ENCODE measurements around the gene RERE. TPM values are rescaled to one million over a fixed set of nuclear protein-coding genes. Genes with fewer than 3 reads are reported as not detected.
A peak's percentile ranks its signal among the peaks of the same experiment; 100 is the strongest.
"Not testable (repeated sequence)": the region's sequence is repeated elsewhere in the genome, so short reads cannot be mapped to it uniquely, and the experiment has no call there.

Gene RERE
- total RNA-seq, 1 donor, result 27.0 TPM

- TF ChIP-seq, protein P1, sequence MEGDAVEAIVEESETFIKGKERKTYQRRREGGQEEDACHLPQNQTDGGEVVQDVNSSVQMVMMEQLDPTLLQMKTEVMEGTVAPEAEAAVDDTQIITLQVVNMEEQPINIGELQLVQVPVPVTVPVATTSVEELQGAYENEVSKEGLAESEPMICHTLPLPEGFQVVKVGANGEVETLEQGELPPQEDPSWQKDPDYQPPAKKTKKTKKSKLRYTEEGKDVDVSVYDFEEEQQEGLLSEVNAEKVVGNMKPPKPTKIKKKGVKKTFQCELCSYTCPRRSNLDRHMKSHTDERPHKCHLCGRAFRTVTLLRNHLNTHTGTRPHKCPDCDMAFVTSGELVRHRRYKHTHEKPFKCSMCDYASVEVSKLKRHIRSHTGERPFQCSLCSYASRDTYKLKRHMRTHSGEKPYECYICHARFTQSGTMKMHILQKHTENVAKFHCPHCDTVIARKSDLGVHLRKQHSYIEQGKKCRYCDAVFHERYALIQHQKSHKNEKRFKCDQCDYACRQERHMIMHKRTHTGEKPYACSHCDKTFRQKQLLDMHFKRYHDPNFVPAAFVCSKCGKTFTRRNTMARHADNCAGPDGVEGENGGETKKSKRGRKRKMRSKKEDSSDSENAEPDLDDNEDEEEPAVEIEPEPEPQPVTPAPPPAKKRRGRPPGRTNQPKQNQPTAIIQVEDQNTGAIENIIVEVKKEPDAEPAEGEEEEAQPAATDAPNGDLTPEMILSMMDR (IDR thresholded peaks at IDR 0.05; ENCODE audit: insufficient read depth, low read length), result no peak
- DNase-seq (ENCODE audit: low read depth), result peak; percentile 93
- H3K4me3 ChIP-seq (ENCODE audit: low read depth, low read length), result no peak overlapping the region
Observed at GRCh38 chr1:8822373-8823294, 5.2 kb upstream of the RERE start.

DNA sequence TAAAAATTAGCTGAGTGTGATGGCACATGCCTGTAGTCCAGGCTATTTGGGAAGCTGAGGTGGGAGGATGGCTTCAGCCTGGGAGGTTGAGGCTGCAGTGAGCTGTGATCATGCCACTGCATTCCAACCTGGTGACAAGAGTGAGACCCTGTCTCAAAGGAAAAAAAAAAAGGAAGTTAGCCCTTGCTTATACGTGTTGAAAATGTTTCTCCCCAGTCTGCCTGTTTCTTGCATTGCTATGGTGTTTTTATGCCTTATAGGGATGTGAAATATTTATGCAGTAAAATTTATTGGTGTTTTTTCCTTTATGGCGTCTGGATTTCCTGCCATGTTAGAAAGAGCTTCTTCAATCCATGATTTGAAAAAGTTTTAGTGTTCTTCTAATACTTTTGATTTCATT lies 3.6 kb upstream of the RERE start:
- TF ChIP-seq, protein P1 (IDR thresholded peaks at IDR 0.05; ENCODE audit: insufficient read depth, low read length), result no peak
- DNase-seq (ENCODE audit: low read depth), result no peak
- H3K4me3 ChIP-seq (ENCODE audit: low read depth, low read length), result no peak overlapping the region

GRCh38 chr1:8818789-8819188 lies 1.3 kb upstream of the RERE start:
- not testable (repeated sequence) for DNase-seq (ENCODE audit: low read depth); H3K4me3 ChIP-seq (ENCODE audit: low read depth, low read length)

GRCh38 chr1:8818325-8818775 lies 910 bp upstream of the RERE start:
- peak overlapping the region; percentile 67 for H3K4me3 ChIP-seq (ENCODE audit: low read depth, low read length)
- TF ChIP-seq, protein P1 (IDR thresholded peaks at IDR 0.05; ENCODE audit: insufficient read depth, low read length), result no peak
- DNase-seq (ENCODE audit: low read depth), result peak; percentile 80

DNA sequence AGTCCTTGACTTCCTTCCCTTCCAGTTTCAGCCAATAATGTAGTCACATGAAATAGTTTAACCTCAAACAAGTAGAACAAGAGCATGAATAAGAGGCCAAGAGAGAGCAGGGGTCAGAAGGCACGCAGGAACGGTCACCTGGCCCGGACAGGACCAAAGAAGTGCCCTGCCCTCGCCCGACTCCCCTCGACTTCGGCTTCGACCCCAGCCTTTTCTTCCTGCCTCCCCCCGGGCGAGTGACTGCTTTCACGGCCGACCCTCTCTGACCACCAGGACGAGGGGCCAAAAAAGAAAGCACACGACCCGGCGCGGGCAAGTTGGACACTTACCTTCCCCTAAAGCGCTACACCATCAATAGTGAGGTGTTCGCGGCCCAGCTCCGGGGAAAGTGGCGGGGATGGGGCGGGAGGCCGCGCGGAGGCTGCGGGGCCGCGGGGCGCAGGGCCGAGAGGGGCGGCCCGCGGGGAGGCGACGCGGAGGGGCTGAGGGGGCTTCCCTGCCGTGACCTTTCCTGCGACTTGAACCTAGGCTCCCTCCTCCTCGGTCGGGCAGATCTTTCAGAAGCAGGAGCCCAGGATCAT lies 519 bp downstream of the RERE start:
- no peak for DNase-seq (ENCODE audit: low read depth)

DNA sequence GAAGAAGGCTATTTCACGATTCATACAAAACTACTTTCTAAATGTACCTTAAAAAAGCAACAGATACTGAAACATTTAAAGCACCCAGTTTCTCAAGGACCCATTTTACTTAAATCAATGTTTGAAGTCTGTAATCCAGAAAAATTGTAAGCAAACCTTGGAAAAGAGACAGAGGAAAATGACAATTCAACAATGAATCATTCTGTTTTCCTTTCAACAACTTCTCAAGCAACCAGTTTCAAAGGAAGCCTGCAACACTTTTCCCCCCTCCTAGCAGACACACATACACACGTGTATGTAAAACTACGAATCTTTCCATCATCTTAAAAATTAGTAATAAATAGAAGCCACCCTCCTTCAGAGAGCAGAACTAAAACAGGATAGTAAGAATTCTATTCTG lies 1.2 kb downstream of the RERE start:
- TF ChIP-seq, protein P1 (IDR thresholded peaks at IDR 0.05; ENCODE audit: insufficient read depth, low read length), result no peak
- peak; percentile 48 for DNase-seq (ENCODE audit: low read depth)
- H3K4me3 ChIP-seq (ENCODE audit: low read depth, low read length), result peak overlapping the region; percentile 89

More for the DNA sequence above, 519 bp downstream of the RERE start:
- peak overlapping the region; percentile 89 for H3K4me3 ChIP-seq (ENCODE audit: low read depth, low read length)
- TF ChIP-seq, protein P1 (IDR thresholded peaks at IDR 0.05; ENCODE audit: insufficient read depth, low read length), result no peak

- peak overlapping the region; percentile 89 for H3K4me3 ChIP-seq (ENCODE audit: low read depth, low read length)
- peak; percentile 50 for DNase-seq (ENCODE audit: low read depth)
- TF ChIP-seq, protein P1 (IDR thresholded peaks at IDR 0.05; ENCODE audit: insufficient read depth, low read length), result no peak
Observed at GRCh38 chr1:8815582-8816151, 1.8 kb downstream of the RERE start.

Data from fibroblast of the aortic adventitia (primary cell).